ENCODE results near the gene SFXN5.

DNA sequence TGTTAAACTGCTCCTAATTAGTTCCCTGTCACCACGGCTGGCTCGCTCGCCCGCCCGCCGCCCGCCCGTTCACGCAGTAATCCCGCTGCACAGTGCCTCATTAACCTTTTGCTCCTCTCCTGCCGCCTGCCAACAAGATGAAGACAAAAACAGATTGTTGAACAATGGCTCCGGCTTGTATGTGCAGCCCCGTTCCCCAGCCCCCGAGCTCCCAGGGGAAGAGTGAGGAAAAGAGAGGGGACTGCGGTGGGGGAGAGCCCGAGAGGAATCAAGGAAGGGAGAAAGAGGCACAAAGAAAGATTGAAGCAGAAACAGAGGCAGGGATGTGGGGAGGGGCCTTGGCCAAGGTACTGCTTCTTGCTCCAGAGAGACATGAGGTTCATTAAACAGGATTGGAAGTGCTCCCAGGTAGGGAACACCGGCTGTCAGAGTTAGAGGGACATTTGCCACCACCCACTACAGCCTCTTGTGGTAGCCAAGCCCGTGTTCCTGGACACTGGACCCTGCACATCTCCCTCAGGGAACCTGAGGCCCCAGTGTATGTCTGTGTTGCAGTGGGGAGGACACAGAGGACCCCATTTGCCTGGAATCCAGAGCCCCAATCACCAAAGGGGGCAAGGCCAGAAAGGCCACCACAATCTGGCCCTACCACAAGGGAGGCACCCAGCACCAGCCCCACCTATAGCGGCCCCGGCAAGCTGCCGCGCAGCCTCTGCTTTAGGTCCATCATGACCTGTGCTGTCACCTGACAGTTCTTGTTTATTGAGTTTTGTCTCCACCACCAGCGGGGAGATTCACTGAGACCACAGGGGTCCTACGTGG is 116.1 kb downstream of the SFXN5 start:
- TF ChIP-seq RAD21 (IDR thresholded peaks at IDR 0.05; ENCODE audit: low read length) (no peak), RCOR1 (IDR thresholded peaks at IDR 0.05; ENCODE audit: insufficient replicate concordance, low read length) (no peak), MAFK (IDR thresholded peaks at IDR 0.05; ENCODE audit: low read depth, low read length) (no peak)
- TF ChIP-seq, protein P1, sequence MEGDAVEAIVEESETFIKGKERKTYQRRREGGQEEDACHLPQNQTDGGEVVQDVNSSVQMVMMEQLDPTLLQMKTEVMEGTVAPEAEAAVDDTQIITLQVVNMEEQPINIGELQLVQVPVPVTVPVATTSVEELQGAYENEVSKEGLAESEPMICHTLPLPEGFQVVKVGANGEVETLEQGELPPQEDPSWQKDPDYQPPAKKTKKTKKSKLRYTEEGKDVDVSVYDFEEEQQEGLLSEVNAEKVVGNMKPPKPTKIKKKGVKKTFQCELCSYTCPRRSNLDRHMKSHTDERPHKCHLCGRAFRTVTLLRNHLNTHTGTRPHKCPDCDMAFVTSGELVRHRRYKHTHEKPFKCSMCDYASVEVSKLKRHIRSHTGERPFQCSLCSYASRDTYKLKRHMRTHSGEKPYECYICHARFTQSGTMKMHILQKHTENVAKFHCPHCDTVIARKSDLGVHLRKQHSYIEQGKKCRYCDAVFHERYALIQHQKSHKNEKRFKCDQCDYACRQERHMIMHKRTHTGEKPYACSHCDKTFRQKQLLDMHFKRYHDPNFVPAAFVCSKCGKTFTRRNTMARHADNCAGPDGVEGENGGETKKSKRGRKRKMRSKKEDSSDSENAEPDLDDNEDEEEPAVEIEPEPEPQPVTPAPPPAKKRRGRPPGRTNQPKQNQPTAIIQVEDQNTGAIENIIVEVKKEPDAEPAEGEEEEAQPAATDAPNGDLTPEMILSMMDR (conservative IDR thresholded peaks at IDR 0.05; ENCODE audit: low read depth, low read length), result no peak

All from IMR-90 (cell line).